Hepatocyte (in vitro differentiated cells): Measurements from ENCODE around the gene OPRM1.

Source experiments
- EZH2 ChIP-seq: fragments of 200-600 bp; sonication (generic); IDR thresholded peaks from 2 replicates; pipeline ENCODE4 v1.6.1; 2016; ENCODE audit warnings: antibody characterized with exemption, mild to moderate bottlenecking, borderline replicate concordance
- EZH2phosphoT487 ChIP-seq: fragments of 200-600 bp; sonication (generic); IDR thresholded peaks from one replicate; pipeline ENCODE4 v1.6.1; 2018; ENCODE audit warnings: antibody characterized with exemption, mild to moderate bottlenecking, low read depth, moderate library complexity; ENCODE audit not compliant: unreplicated experiment, severe bottlenecking
- TF ChIP-seq, protein P1 (sequence below): fragments of 200-600 bp; sonication (generic); IDR thresholded peaks from 2 replicates; pipeline ENCODE4 v1.5.1; 2016; ENCODE audit warnings: antibody characterized with exemption, mild to moderate bottlenecking; ENCODE audit not compliant: poor library complexity

DNA sequence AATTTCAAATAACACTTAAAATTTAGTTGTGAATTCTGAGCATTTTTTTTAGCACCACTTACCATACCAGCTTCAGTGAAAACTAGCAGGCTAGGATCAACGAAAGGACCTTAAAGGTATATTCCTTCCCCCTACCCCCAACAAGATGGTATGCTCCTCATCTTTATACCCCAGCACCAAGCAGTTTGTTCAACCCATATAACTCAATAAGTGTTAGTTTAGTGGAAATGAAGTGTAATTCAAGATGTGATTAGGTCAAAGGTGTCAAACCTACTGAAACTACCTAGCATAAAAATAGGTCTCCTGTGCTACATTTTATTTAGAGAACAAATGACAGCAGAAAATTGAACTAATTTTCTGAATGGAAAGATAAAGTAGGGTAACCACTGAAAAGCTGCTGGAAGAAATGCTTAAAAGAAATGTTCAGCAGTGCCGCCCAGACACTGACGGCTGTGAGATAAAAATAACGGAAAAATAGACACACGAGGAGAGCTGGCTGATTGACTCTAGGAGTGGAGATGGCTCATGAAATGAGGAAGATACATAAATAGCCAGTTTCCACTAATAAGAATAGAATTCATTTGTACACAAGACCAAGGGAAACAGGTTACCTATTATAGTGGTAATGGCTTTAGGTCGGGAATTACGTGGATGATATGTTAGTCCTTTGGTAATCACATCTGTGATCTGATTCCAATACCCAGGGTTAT lies 222.8 kb downstream of the OPRM1 start:
- TF ChIP-seq, protein P1, sequence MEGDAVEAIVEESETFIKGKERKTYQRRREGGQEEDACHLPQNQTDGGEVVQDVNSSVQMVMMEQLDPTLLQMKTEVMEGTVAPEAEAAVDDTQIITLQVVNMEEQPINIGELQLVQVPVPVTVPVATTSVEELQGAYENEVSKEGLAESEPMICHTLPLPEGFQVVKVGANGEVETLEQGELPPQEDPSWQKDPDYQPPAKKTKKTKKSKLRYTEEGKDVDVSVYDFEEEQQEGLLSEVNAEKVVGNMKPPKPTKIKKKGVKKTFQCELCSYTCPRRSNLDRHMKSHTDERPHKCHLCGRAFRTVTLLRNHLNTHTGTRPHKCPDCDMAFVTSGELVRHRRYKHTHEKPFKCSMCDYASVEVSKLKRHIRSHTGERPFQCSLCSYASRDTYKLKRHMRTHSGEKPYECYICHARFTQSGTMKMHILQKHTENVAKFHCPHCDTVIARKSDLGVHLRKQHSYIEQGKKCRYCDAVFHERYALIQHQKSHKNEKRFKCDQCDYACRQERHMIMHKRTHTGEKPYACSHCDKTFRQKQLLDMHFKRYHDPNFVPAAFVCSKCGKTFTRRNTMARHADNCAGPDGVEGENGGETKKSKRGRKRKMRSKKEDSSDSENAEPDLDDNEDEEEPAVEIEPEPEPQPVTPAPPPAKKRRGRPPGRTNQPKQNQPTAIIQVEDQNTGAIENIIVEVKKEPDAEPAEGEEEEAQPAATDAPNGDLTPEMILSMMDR = no peak
- TF ChIP-seq EZH2 = no peak
- no peak for TF ChIP-seq EZH2phosphoT487
